ENCODE results near the gene IL10RB. TPM values are rescaled to one million over a fixed set of nuclear protein-coding genes. Genes with fewer than 3 reads are reported as not detected.

Gene IL10RB
- total RNA-seq, 4 donors from 2014 or later: 15.7 to 104 (median 63.2) TPM

DNA sequence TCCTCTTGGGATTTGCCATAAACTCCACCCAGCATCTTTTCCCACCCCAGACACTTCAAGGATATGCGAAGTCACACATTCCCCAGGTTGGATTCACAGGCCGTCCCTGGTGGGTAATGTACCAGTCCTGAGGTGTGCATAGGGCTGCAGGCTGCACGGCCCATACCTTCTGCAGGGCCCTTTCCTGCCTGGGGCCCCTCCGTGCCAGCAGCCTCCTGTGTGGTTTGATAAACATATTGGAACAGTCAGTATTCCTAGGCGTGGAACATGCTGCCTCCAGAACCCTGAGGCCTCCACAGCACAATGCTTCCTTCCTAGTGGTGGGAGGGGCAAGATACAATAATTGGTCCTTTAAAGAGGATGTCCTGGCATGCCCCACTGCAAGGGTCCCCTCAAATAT is 26.6 kb downstream of the IL10RB start:
- Histone ChIP-seq H3K4me1 (peaks cover 0 to 11% (median 2%) of the 10 kb centered on the region in 4 donors), H3K9me3 (no peaks in the 10 kb centered on the region), H3K27me3 (no peaks in the 10 kb centered on the region), H3K4me3 (no peak overlapping the region), H3K36me3 (peaks cover 0 to 14% (median 7%) of the 10 kb centered on the region in 4 donors), H3K27ac (no peak overlapping the region)
- TF ChIP-seq EP300 (IDR thresholded peaks at IDR 0.05; ENCODE audit: low read depth) (no peak), POLR2A (IDR thresholded peaks at IDR 0.05) (no peak), POLR2AphosphoS5 (IDR thresholded peaks at IDR 0.05) (no peak)
- TF ChIP-seq, protein P1, sequence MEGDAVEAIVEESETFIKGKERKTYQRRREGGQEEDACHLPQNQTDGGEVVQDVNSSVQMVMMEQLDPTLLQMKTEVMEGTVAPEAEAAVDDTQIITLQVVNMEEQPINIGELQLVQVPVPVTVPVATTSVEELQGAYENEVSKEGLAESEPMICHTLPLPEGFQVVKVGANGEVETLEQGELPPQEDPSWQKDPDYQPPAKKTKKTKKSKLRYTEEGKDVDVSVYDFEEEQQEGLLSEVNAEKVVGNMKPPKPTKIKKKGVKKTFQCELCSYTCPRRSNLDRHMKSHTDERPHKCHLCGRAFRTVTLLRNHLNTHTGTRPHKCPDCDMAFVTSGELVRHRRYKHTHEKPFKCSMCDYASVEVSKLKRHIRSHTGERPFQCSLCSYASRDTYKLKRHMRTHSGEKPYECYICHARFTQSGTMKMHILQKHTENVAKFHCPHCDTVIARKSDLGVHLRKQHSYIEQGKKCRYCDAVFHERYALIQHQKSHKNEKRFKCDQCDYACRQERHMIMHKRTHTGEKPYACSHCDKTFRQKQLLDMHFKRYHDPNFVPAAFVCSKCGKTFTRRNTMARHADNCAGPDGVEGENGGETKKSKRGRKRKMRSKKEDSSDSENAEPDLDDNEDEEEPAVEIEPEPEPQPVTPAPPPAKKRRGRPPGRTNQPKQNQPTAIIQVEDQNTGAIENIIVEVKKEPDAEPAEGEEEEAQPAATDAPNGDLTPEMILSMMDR (IDR thresholded peaks at IDR 0.05): no peak
- intact Hi-C loops (cut with DNase I; ENCODE audit: low total_unique reads): no loop called here
- in situ Hi-C loops (cut with MboI; ENCODE audit: low pct_ligation_motif_present in 1 of 4, low pct_unique_long_range_greater_than_20kb in 1 of 4, low sequenced_read_pairs in 3 of 4): no loop called here
- 94% methylated on average over 5 of the region's 5 CpGs; no CpG with 5 or more reads in 1 of the 2 donors for WGBS, 2 donors (ENCODE audit: low coverage in 1 of 2)
- no peak for DNase-seq

DNA sequence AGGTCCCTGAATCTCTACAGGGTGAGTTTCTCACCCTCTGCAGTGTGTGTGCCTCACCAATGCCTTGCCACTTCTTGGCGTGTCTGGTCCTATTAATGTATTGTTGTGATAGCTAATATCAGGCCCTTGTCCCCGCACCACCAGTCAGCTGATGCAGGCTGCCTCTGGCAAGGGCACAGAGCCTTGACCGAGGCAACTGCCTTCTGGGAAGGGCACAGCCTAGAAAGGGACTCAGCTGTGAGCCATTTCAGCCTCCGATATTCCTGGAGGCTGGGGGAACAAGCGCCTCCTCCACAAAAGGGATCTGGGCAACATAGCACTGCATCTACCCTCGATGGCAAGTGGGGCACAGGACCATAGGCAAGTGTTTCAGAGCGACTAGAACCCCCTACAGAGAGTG is 27.0 kb downstream of the IL10RB start:
- no peaks in the 10 kb centered on the region for H3K27me3 ChIP-seq
- DNase-seq: no peak
- H3K4me1 ChIP-seq: peaks cover 0 to 11% (median 2%) of the 10 kb centered on the region in 4 donors
- intact Hi-C loops (cut with DNase I; ENCODE audit: low total_unique reads) (no loop called here), in situ Hi-C loops (cut with MboI; ENCODE audit: low pct_ligation_motif_present in 1 of 4, low pct_unique_long_range_greater_than_20kb in 1 of 4, low sequenced_read_pairs in 3 of 4) (no loop called here)
- H3K4me3 ChIP-seq: no peak overlapping the region
- WGBS, 2 donors (ENCODE audit: low coverage in 1 of 2): 96% methylated on average over 7 of the region's 7 CpGs; no CpG with 5 or more reads in 1 of the 2 donors
- TF ChIP-seq, protein P1 (IDR thresholded peaks at IDR 0.05): no peak
- TF ChIP-seq EP300 (IDR thresholded peaks at IDR 0.05; ENCODE audit: low read depth): no peak
- no peak for TF ChIP-seq POLR2AphosphoS5 (IDR thresholded peaks at IDR 0.05)
- no peak for TF ChIP-seq POLR2A (IDR thresholded peaks at IDR 0.05)
- no peaks in the 10 kb centered on the region for H3K9me3 ChIP-seq
- H3K27ac ChIP-seq: no peak overlapping the region
- peaks cover 0 to 14% (median 7%) of the 10 kb centered on the region in 4 donors for H3K36me3 ChIP-seq

DNA sequence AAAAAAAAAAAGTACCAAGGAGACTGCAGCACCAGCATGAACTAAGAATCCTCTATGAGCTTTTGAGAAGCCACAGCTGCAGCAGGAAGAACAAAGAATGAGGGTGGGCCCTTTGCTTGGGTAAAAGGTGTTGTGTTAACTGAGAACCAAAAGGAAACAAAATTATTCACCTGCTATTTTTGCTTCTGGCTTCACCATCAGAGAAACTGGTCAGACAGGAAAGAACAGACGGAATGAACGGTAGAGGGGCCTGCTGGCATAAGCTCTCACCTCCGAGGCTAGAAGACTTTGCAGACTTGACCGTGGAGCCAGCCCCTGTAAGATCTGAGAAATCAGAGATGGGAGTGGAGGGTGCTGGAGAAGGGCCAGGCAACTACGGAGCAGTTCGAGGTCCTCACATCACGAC is 27.6 kb downstream of the IL10RB start:
- peaks cover 0 to 14% (median 6%) of the 10 kb centered on the region in 4 donors for H3K36me3 ChIP-seq
- in situ Hi-C loops (cut with MboI; ENCODE audit: low pct_ligation_motif_present in 1 of 4, low pct_unique_long_range_greater_than_20kb in 1 of 4, low sequenced_read_pairs in 3 of 4) (no loop called here), intact Hi-C loops (cut with DNase I; ENCODE audit: low total_unique reads) (no loop called here)
- no peak overlapping the region for H3K27ac ChIP-seq
- H3K27me3 ChIP-seq: no peaks in the 10 kb centered on the region
- DNase-seq: no peak
- 73 to 85% methylated on average over 2 to 7 of the region's 7 CpGs for WGBS, 2 donors (ENCODE audit: low coverage in 1 of 2)
- H3K9me3 ChIP-seq: no peaks in the 10 kb centered on the region
- H3K4me1 ChIP-seq: peaks cover 0 to 13% (median 2%) of the 10 kb centered on the region in 4 donors
- H3K4me3 ChIP-seq: no peak overlapping the region
- TF ChIP-seq POLR2A (IDR thresholded peaks at IDR 0.05) (no peak), EP300 (IDR thresholded peaks at IDR 0.05; ENCODE audit: low read depth) (no peak), POLR2AphosphoS5 (IDR thresholded peaks at IDR 0.05) (no peak)
- TF ChIP-seq, protein P1 (IDR thresholded peaks at IDR 0.05): no peak

DNA sequence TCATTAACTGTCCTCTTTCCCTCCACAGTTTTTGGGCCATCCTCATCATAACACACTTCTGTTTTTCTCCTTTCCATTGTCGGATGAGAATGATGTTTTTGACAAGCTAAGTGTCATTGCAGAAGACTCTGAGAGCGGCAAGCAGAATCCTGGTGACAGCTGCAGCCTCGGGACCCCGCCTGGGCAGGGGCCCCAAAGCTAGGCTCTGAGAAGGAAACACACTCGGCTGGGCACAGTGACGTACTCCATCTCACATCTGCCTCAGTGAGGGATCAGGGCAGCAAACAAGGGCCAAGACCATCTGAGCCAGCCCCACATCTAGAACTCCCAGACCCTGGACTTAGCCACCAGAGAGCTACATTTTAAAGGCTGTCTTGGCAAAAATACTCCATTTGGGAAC is 30.0 kb downstream of the IL10RB start:
- peaks cover 5 to 26% (median 10%) of the 10 kb centered on the region in 4 donors for H3K4me1 ChIP-seq
- intact Hi-C loops (cut with DNase I; ENCODE audit: low total_unique reads): no loop called here
- DNase-seq: no peak
- no peak overlapping the region for H3K27ac ChIP-seq
- TF ChIP-seq, protein P1 (IDR thresholded peaks at IDR 0.05): no peak
- TF ChIP-seq POLR2A (IDR thresholded peaks at IDR 0.05) (no peak), POLR2AphosphoS5 (IDR thresholded peaks at IDR 0.05) (no peak), EP300 (IDR thresholded peaks at IDR 0.05; ENCODE audit: low read depth) (no peak)
- peaks cover 0 to 14% (median 3%) of the 10 kb centered on the region in 4 donors for H3K36me3 ChIP-seq
- no peak overlapping the region for H3K4me3 ChIP-seq
- no peaks in the 10 kb centered on the region for H3K27me3 ChIP-seq
- WGBS, 2 donors (ENCODE audit: low coverage in 1 of 2): 73 to 80% methylated on average over 1 to 6 of the region's 6 CpGs
- in situ Hi-C loops (cut with MboI; ENCODE audit: low pct_ligation_motif_present in 1 of 4, low pct_unique_long_range_greater_than_20kb in 1 of 4, low sequenced_read_pairs in 3 of 4): no loop called here
- no peaks in the 10 kb centered on the region for H3K9me3 ChIP-seq

All from transverse colon (tissue), 4 donors.